MM.1S (cell line): ENCODE data around the gene SHROOM3.

Source experiments
- EZH2 ChIP-seq: fragments of 300-600 bp; sonication (generic); optimal IDR thresholded peaks from 2 replicates; pipeline ENCODE3; 2017; ENCODE audit warnings: low read depth, mild to moderate bottlenecking, antibody characterized with exemption, low read length, mixed read lengths
- TF ChIP-seq, protein P1 (sequence below): fragments of 300-600 bp; sonication (generic); IDR thresholded peaks from 2 replicates; pipeline ENCODE4 v1.5.1; 2016; ENCODE audit warnings: antibody characterized with exemption, low read length, mixed read lengths

GRCh38 chr4:76546759-76547742 is 112.0 kb downstream of the SHROOM3 start:
- TF ChIP-seq, protein P1, sequence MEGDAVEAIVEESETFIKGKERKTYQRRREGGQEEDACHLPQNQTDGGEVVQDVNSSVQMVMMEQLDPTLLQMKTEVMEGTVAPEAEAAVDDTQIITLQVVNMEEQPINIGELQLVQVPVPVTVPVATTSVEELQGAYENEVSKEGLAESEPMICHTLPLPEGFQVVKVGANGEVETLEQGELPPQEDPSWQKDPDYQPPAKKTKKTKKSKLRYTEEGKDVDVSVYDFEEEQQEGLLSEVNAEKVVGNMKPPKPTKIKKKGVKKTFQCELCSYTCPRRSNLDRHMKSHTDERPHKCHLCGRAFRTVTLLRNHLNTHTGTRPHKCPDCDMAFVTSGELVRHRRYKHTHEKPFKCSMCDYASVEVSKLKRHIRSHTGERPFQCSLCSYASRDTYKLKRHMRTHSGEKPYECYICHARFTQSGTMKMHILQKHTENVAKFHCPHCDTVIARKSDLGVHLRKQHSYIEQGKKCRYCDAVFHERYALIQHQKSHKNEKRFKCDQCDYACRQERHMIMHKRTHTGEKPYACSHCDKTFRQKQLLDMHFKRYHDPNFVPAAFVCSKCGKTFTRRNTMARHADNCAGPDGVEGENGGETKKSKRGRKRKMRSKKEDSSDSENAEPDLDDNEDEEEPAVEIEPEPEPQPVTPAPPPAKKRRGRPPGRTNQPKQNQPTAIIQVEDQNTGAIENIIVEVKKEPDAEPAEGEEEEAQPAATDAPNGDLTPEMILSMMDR, result no peak
- no peak for TF ChIP-seq EZH2
